Hematopoietic multipotent progenitor cell (in vitro differentiated cells): ENCODE measurements around the gene SYCE1L. TPM values are rescaled to one million over a fixed set of nuclear protein-coding genes. Genes with fewer than 3 reads are reported as not detected.

Source experiments
- DNase-seq, 3 donors: peaks; one replicate each; pipeline ENCODE4 v3.0.0-alpha.2; 2011 to 2015; ENCODE audit warnings: low read depth in 2 of 3, low spot score in 2 of 3
- total RNA-seq: library from RNA; depleted of rRNA; stranded (reverse); fragments of >200 nt; gene quantifications from one replicate; pipeline ENCODE4 v1.2.3, GENCODE V29; 2012

Gene SYCE1L
- total RNA-seq, 1 donor: 1.1 TPM

GRCh38 chr16:77195411-77195810 is 3.8 kb upstream of the SYCE1L start:
- DNase-seq: no peak

GRCh38 chr16:77197747-77198146 is 1.5 kb upstream of the SYCE1L start:
- DNase-seq: no peak

- DNase-seq: no peak
These were observed 7.3 kb downstream of the SYCE1L start for GRCh38 chr16:77206533-77206932.

GRCh38 chr16:77207030-77207429 is 7.8 kb downstream of the SYCE1L start:
- no peak for DNase-seq

GRCh38 chr16:77208382-77208781 is 9.2 kb downstream of the SYCE1L start:
- DNase-seq: no peak

GRCh38 chr16:77211880-77212740 is 12.9 kb downstream of the SYCE1L start:
- DNase-seq: peak; percentile 39 to 88 (median 72)

- peak; percentile 37 to 60 (median 52) for DNase-seq
These were observed 13.7 kb downstream of the SYCE1L start for GRCh38 chr16:77212741-77213541.

- no peak for DNase-seq
These were observed 14.4 kb downstream of the SYCE1L start for GRCh38 chr16:77213542-77214106.

GRCh38 chr16:77214411-77215138 is 15.4 kb downstream of the SYCE1L start:
- DNase-seq: no peak

GRCh38 chr16:77219437-77219836 is 20.2 kb downstream of the SYCE1L start:
- no peak for DNase-seq

- DNase-seq: no peak
These were observed 21.2 kb downstream of the SYCE1L start for GRCh38 chr16:77220427-77220826.

- no peak for DNase-seq
These were observed 22.3 kb downstream of the SYCE1L start for GRCh38 chr16:77221482-77221881.

GRCh38 chr16:77223184-77223583 is 24.0 kb downstream of the SYCE1L start:
- DNase-seq: peak in 1 of 3 donors; percentile 34

- DNase-seq: no peak
These were observed 26.0 kb downstream of the SYCE1L start for GRCh38 chr16:77225182-77225581.

- DNase-seq: no peak
These were observed 28.5 kb downstream of the SYCE1L start for GRCh38 chr16:77227745-77228144.

- no peak for DNase-seq
These were observed 31.8 kb downstream of the SYCE1L start for GRCh38 chr16:77231047-77231446.

GRCh38 chr16:77233799-77234519 is 34.8 kb downstream of the SYCE1L start:
- no peak for DNase-seq

GRCh38 chr16:77234611-77235010 is 35.4 kb downstream of the SYCE1L start:
- peak in 2 of 3 donors; percentile 6 to 13 for DNase-seq

- peak; percentile 76 to 89 (median 82) for DNase-seq
These were observed 36.9 kb downstream of the SYCE1L start for GRCh38 chr16:77236063-77236511.

GRCh38 chr16:77238593-77238992 is 39.4 kb downstream of the SYCE1L start:
- DNase-seq: no peak
